GM12892 (cell line): ENCODE results near the gene MLX.

Source experiments
- POLR2A ChIP-seq: IDR thresholded peaks from 2 replicates; pipeline ENCODE4 v1.6.1; 2011; ENCODE audit warnings: low read depth, low read length, control low read depth
- POLR2AphosphoS5 ChIP-seq: IDR thresholded peaks from 2 replicates; pipeline ENCODE4 v1.6.1; 2011; ENCODE audit warnings: low read depth, low read length, control low read depth
- TAF1 ChIP-seq: IDR thresholded peaks from 2 replicates; pipeline ENCODE4 v1.6.1; 2011; ENCODE audit warnings: low read depth, mild to moderate bottlenecking, control low read depth, low read length, borderline replicate concordance

DNA sequence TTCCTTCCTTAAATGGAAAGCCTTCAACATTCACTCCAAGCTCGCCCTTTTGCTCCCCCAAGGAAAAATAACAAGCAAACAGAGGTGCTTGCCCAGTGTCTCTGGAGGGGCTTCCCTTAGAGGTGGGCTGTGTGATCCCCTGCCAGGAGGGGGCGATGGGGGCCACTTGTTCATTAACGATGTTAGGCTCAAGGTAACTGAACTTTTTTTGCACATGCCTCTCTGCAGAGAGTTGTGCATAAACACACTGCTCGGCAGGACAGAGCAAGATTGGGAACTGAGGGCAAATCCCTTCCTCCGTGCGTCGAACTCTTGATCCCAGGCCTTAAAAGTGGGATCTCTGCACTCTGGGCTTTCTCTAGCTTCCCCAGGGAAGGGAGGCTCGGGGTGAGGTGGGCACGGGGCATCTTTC is 46.4 kb upstream of the MLX start:
- TF ChIP-seq POLR2AphosphoS5 (no peak), POLR2A (no peak), TAF1 (no peak)
